Choroid plexus epithelial cell (primary cell): ENCODE measurements around the gene REV1.
"Not testable (repeated sequence)": the region's sequence is repeated elsewhere in the genome, so short reads cannot be mapped to it uniquely, and the experiment has no call there.

Source experiments
- DNase-seq: peaks from one replicate; pipeline ENCODE4 v3.0.0-alpha.2; 2010; ENCODE audit warnings: low read depth
- H3K4me3 ChIP-seq: 2 replicates; pipeline ENCODE4 v1.5.1; 2011; ENCODE audit warnings: low read depth, mild to moderate bottlenecking, control low read depth, low read length, moderate library complexity
- CTCF ChIP-seq: conservative IDR thresholded peaks from 2 replicates; pipeline ENCODE4 v1.5.1; 2011; ENCODE audit warnings: low read depth, mild to moderate bottlenecking, control low read depth, inconsistent platforms, low read length, moderate library complexity

REV1 gene

GRCh38 chr2:99470957-99471356 is 18.9 kb downstream of the REV1 start:
- no peak overlapping the region for H3K4me3 ChIP-seq
- no peak for TF ChIP-seq CTCF
- no peak for DNase-seq

- H3K4me3 ChIP-seq, DNase-seq: not testable (repeated sequence)
Measured at GRCh38 chr2:99470459-99470858, 19.4 kb downstream of the REV1 start.

GRCh38 chr2:99469394-99469793 is 20.4 kb downstream of the REV1 start:
- TF ChIP-seq CTCF = no peak
- no peak for DNase-seq
- no peak overlapping the region for H3K4me3 ChIP-seq

GRCh38 chr2:99468155-99468554 is 21.7 kb downstream of the REV1 start:
- no peak for DNase-seq
- H3K4me3 ChIP-seq = no peak overlapping the region

GRCh38 chr2:99467390-99467789 is 22.4 kb downstream of the REV1 start:
- no peak for TF ChIP-seq CTCF
- no peak overlapping the region for H3K4me3 ChIP-seq
- DNase-seq = no peak

More at GRCh38 chr2:99468155-99468554, 21.7 kb downstream of the REV1 start:
- no peak for TF ChIP-seq CTCF

- no peak for TF ChIP-seq CTCF
- no peak overlapping the region for H3K4me3 ChIP-seq
- no peak for DNase-seq
Measured at GRCh38 chr2:99461828-99462483, 27.9 kb downstream of the REV1 start.

- TF ChIP-seq CTCF = no peak
- no peak for DNase-seq
- no peak overlapping the region for H3K4me3 ChIP-seq
Measured at GRCh38 chr2:99458529-99458928, 31.3 kb downstream of the REV1 start.
